Hepatocyte (in vitro differentiated cells): ENCODE results near the gene MAPK1. TPM values are rescaled to one million over a fixed set of nuclear protein-coding genes. Genes with fewer than 3 reads are reported as not detected.
"Not testable (repeated sequence)": the region's sequence is repeated elsewhere in the genome, so short reads cannot be mapped to it uniquely, and the experiment has no call there.

Source experiments
- DNase-seq: peaks from one replicate; pipeline ENCODE4 v3.0.0-alpha.2; 2016; ENCODE audit warnings: low spot score
- H2AFZ ChIP-seq: fragments of 200-600 bp; sonication (generic); 2 replicates; pipeline ENCODE4 v1.6.0; 2016; ENCODE audit warnings: antibody characterized with exemption, mild to moderate bottlenecking
- H3K27ac ChIP-seq: fragments of 200-600 bp; sonication (generic); 2 replicates; pipeline ENCODE4 v1.5.1; 2016; ENCODE audit warnings: mild to moderate bottlenecking
- H3K27me3 ChIP-seq: fragments of 200-600 bp; sonication (generic); 2 replicates; pipeline ENCODE4 v1.6.1; 2016
- H3K36me3 ChIP-seq: fragments of 200-600 bp; sonication (generic); replicated peaks from 2 replicates; pipeline ENCODE4 v1.5.1; 2016; ENCODE audit warnings: low read depth; ENCODE audit not compliant: insufficient read depth
- H3K4me1 ChIP-seq: fragments of 200-600 bp; sonication (generic); 2 replicates; pipeline ENCODE4 v1.5.1; 2016; ENCODE audit warnings: mild to moderate bottlenecking, moderate library complexity; ENCODE audit not compliant: insufficient read depth
- H3K4me2 ChIP-seq: fragments of 200-600 bp; sonication (generic); 2 replicates; pipeline ENCODE4 v1.6.0; 2016
- H3K4me3 ChIP-seq: fragments of 200-600 bp; sonication (generic); 2 replicates; pipeline ENCODE4 v1.5.1; 2016; ENCODE audit warnings: mild to moderate bottlenecking
- H3K79me2 ChIP-seq: fragments of 200-600 bp; sonication (generic); 2 replicates; pipeline ENCODE4 v1.6.0; 2017; ENCODE audit warnings: mild to moderate bottlenecking
- H3K9me2 ChIP-seq: fragments of 200-600 bp; sonication (generic); replicated peaks from 2 replicates; pipeline ENCODE4 v1.6.0; 2017; ENCODE audit warnings: mild to moderate bottlenecking; ENCODE audit not compliant: insufficient read depth
- H3K9me3 ChIP-seq: fragments of 200-600 bp; sonication (generic); 2 replicates; pipeline ENCODE4 v1.5.1; 2016; ENCODE audit warnings: low read depth, mild to moderate bottlenecking
- H4K20me1 ChIP-seq: fragments of 200-600 bp; sonication (generic); 2 replicates; pipeline ENCODE4 v1.6.0; 2016; ENCODE audit warnings: mild to moderate bottlenecking; ENCODE audit not compliant: insufficient read depth, poor library complexity, severe bottlenecking
- CTCF ChIP-seq: fragments of 200-600 bp; sonication (generic); IDR thresholded peaks from 2 replicates; pipeline ENCODE4 v1.5.1; 2016; ENCODE audit warnings: antibody characterized with exemption, mild to moderate bottlenecking; ENCODE audit not compliant: poor library complexity
- EZH2 ChIP-seq: fragments of 200-600 bp; sonication (generic); IDR thresholded peaks from 2 replicates; pipeline ENCODE4 v1.6.1; 2016; ENCODE audit warnings: antibody characterized with exemption, mild to moderate bottlenecking, borderline replicate concordance
- EZH2phosphoT487 ChIP-seq: fragments of 200-600 bp; sonication (generic); IDR thresholded peaks from one replicate; pipeline ENCODE4 v1.6.1; 2018; ENCODE audit warnings: antibody characterized with exemption, mild to moderate bottlenecking, low read depth, moderate library complexity; ENCODE audit not compliant: unreplicated experiment, severe bottlenecking
- WGBS: methylation state at CpG from one replicate; pipeline ENCODE4 v1.1.6; 2016; ENCODE audit warnings: low lambda C conversion rate; ENCODE audit errors: missing lambda C conversion rate; 5-methylcytosine and 5-hydroxymethylcytosine counted together
- polyA plus RNA-seq: library from polyadenylated mRNA; unstranded; fragments of >200 nt; fragmentation: Nextera tagmentation; extraction: Ambion mirVana; gene quantifications from 2 replicates; pipeline ENCODE4 v1.2.1, GENCODE V29; 2016
- total RNA-seq: library from RNA; depleted of rRNA; stranded (reverse); fragments of >200 nt; gene quantifications from 2 replicates; pipeline ENCODE4 v1.2.3, GENCODE V29; 2014

Gene MAPK1
- total and polyA plus RNA-seq, 2 experiments from 2014 or later: 52.2 to 74.5 TPM

GRCh38 chr22:21731503-21731902, 135.9 kb downstream of the MAPK1 start:
- no peak for DNase-seq
- WGBS: 92% methylated on average over 5 of the region's 5 CpGs
- no peaks in the 10 kb centered on the region for H3K79me2 ChIP-seq

GRCh38 chr22:21730535-21731308, 136.7 kb downstream of the MAPK1 start:
- Histone ChIP-seq H3K4me2 (no peak overlapping the region), H3K4me3 (no peak overlapping the region), H3K36me3 (no peaks in the 10 kb centered on the region), H3K27me3 (peaks cover 11% of the 10 kb centered on the region), H3K9me2 (no peaks in the 10 kb centered on the region), H3K9me3 (no peaks in the 10 kb centered on the region), H2AFZ (no peak overlapping the region), H4K20me1 (no peaks in the 10 kb centered on the region), H3K79me2 (no peaks in the 10 kb centered on the region), H3K27ac (no peak overlapping the region), H3K4me1 (peaks cover 8% of the 10 kb centered on the region)
- WGBS: 93% methylated on average over 9 of the region's 9 CpGs
- TF ChIP-seq CTCF (no peak), EZH2 (no peak), EZH2phosphoT487 (no peak)
- DNase-seq: no peak

More at GRCh38 chr22:21731503-21731902, 135.9 kb downstream of the MAPK1 start:
- Histone ChIP-seq H3K9me3 (no peaks in the 10 kb centered on the region), H4K20me1 (no peaks in the 10 kb centered on the region), H3K36me3 (no peaks in the 10 kb centered on the region), H3K27me3 (peaks cover 11% of the 10 kb centered on the region), H3K9me2 (no peaks in the 10 kb centered on the region), H3K4me2 (no peak overlapping the region), H3K27ac (no peak overlapping the region), H3K4me1 (peaks cover 8% of the 10 kb centered on the region), H2AFZ (no peak overlapping the region), H3K4me3 (no peak overlapping the region)
- TF ChIP-seq EZH2: no peak
- TF ChIP-seq CTCF: no peak
- no peak for TF ChIP-seq EZH2phosphoT487

GRCh38 chr22:21729184-21729583, 138.3 kb downstream of the MAPK1 start:
- H3K4me3 ChIP-seq, H3K4me2 ChIP-seq, H2AFZ ChIP-seq, H3K27me3 ChIP-seq, H4K20me1 ChIP-seq, DNase-seq, H3K9me2 ChIP-seq, H3K9me3 ChIP-seq, H3K4me1 ChIP-seq, H3K36me3 ChIP-seq, H3K27ac ChIP-seq, H3K79me2 ChIP-seq: not testable (repeated sequence)
- 83% methylated on average over 3 of the region's 3 CpGs for WGBS

- H4K20me1 ChIP-seq: no peaks in the 10 kb centered on the region
- TF ChIP-seq CTCF (no peak), EZH2 (no peak), EZH2phosphoT487 (no peak)
- H2AFZ ChIP-seq: no peak overlapping the region
- DNase-seq: no peak
- no peak overlapping the region for H3K4me3 ChIP-seq
- WGBS: 87% methylated on average over 12 of the region's 12 CpGs
- H3K9me3 ChIP-seq: no peaks in the 10 kb centered on the region
- H3K27me3 ChIP-seq: no peaks in the 10 kb centered on the region
- no peak overlapping the region for H3K27ac ChIP-seq
- no peaks in the 10 kb centered on the region for H3K36me3 ChIP-seq
- H3K4me2 ChIP-seq: no peak overlapping the region
- no peaks in the 10 kb centered on the region for H3K79me2 ChIP-seq
- H3K4me1 ChIP-seq: no peaks in the 10 kb centered on the region
- no peaks in the 10 kb centered on the region for H3K9me2 ChIP-seq
Observed at GRCh38 chr22:21728270-21728669, 139.2 kb downstream of the MAPK1 start.
